ENCODE results near the gene HGFAC.

DNA sequence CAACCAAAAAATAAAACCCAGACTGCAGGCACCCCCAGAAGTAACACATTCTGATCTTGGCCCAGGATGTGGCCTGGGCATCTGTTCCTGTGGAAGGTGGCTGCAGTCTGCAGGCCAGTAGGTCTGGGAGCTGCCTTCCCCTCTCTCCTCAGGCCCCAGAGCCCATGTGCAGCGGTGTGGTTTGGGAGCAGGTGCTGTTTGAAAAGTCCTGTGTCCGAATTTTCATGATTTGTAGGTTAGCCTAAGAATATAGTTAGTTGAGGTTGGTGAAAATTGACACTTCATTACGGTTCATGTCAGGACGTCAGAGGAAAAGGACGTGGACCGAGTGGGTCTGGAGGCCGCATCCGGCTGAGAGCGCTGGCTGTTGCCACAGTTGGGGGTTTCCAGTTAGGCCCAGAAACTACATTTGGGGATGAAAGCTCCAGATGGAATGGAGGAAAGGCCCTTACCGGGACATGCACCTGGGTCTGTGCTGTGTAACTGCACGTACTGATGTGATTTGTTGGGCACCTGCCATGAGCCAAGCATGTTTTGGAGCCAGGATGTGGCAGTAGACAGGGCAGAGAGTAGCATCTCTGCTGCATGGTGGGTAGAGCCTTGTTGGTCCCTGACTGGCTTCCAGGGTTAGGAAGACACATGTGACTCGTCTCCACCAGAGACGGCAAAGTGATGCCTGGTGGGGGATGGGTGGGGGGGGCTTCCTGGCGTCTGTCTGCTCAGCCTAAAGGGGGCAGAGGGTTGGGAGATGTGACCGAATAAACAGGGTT lies 21.7 kb upstream of the HGFAC start:
- TF ChIP-seq CTCF (IDR thresholded peaks at IDR 0.05) (no peak), POLR2A (IDR thresholded peaks at IDR 0.05) (no peak)

Data from esophagus squamous epithelium (tissue), 4 donors.